Esophagus muscularis mucosa (tissue), 4 donors: ENCODE data around the gene CNOT1. TPM values are rescaled to one million over a fixed set of nuclear protein-coding genes. Genes with fewer than 3 reads are reported as not detected.

ENCODE experiments used
- DNase-seq: peaks from one replicate; pipeline ENCODE4 v3.0.0-alpha.2; 2017; ENCODE audit errors: extremely low spot score
- H3K27ac ChIP-seq, 4 donors: fragments of 200-600 bp; sonication (generic); replicated peaks in 1 of 4; 1 replicate in 3 of 4; 2 replicates in 1 of 4; pipeline ENCODE4 v1.5.1; 2016 to 2019; ENCODE audit warnings: mild to moderate bottlenecking in 1 of 4
- H3K27me3 ChIP-seq, 4 donors: fragments of 200-600 bp; sonication (generic); one replicate each; pipeline versions ENCODE4 v1.5.1 to v1.6.0; 2016 to 2019
- H3K36me3 ChIP-seq, 4 donors: fragments of 200-600 bp; sonication (generic); one replicate each; pipeline ENCODE4 v1.5.1; 2016 to 2019
- H3K4me1 ChIP-seq, 4 donors: fragments of 200-600 bp; sonication (generic); one replicate each; pipeline ENCODE4 v1.5.1; 2016 to 2019
- H3K4me3 ChIP-seq, 4 donors: fragments of 200-600 bp; sonication (generic); 1 replicate in 2 of 4; 2 replicates in 2 of 4; pipeline ENCODE4 v1.5.1; 2016 to 2019; ENCODE audit warnings: mild to moderate bottlenecking in 4 of 4, moderate library complexity in 1 of 4
- H3K9me3 ChIP-seq, 4 donors: fragments of 200-600 bp; sonication (generic); 1 replicate in 3 of 4; 2 replicates in 1 of 4; pipeline ENCODE4 v1.5.1; 2016 to 2019
- EP300 ChIP-seq: sonication (generic); formaldehyde crosslinking; IDR thresholded peaks from one replicate; pipeline ENCODE4 v1.6.1; 2017; ENCODE audit warnings: antibody characterized with exemption
- POLR2A ChIP-seq: fragments of 450-650 bp; IDR thresholded peaks from one replicate; pipeline ENCODE4 v1.6.1; 2017; ENCODE audit warnings: antibody characterized with exemption, moderate library complexity, mild to moderate bottlenecking, low read depth
- POLR2AphosphoS5 ChIP-seq, 2 donors: sonication (generic); formaldehyde crosslinking; IDR thresholded peaks; one replicate each; pipeline ENCODE4 v1.6.1; 2017; ENCODE audit warnings: antibody characterized with exemption in 2 of 2
- WGBS: methylation state at CpG from one replicate; pipeline ENCODE4 v1.1.5; 2018; 5-methylcytosine and 5-hydroxymethylcytosine counted together
- intact Hi-C: fragments of 100-400 bp; cut with DNase I; formaldehyde crosslinking; loops from one replicate; pipeline ENCODE4 v1.15.1; 2023
- total RNA-seq, 4 donors: library from RNA; depleted of rRNA; stranded (reverse); fragments of >200 nt; gene quantifications; one replicate each; pipeline versions ENCODE4 v1.1.0 to v1.2.1, GENCODE V29; 2016
- TF ChIP-seq, protein P1 (sequence below), 3 experiments: fragments of 200-600 bp in 2 of 3; fragments of 450-650 bp in 1 of 3; sonication (generic) in 2 of 3; IDR thresholded peaks; one replicate each; pipeline ENCODE4 v1.5.1; 2017 to 2019; ENCODE audit warnings: antibody characterized with exemption in 3 of 3, mild to moderate bottlenecking in 2 of 3, moderate library complexity in 1 of 3

The CNOT1 gene
- total RNA-seq, 4 donors from 2014 or later, result 92.1 to 97.6 (median 95.6) TPM

DNA sequence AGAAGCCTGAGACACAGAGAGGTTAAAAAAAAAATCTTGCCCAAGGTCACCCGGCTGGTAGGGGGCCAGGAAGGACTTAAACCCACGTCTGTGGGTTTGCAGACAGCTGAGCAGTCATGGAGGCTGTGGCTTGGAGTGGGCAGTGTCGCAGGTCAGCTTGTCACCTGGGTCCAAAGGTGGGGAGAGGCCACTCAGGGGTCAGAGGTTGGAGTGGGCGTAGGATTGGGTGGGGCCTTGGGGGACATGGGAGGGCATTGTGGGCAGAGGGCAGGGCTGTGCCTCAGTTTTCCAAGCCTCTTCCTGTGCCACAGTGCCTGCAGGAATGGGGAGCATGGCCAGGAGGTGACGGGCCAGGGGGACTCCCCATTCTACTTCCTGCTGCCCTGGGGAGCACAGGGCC lies 131.7 kb downstream of the CNOT1 start:
- TF ChIP-seq POLR2A (no peak), EP300 (no peak), POLR2AphosphoS5 (IDR thresholded peaks at IDR 0.05) (no peak)
- TF ChIP-seq, protein P1, sequence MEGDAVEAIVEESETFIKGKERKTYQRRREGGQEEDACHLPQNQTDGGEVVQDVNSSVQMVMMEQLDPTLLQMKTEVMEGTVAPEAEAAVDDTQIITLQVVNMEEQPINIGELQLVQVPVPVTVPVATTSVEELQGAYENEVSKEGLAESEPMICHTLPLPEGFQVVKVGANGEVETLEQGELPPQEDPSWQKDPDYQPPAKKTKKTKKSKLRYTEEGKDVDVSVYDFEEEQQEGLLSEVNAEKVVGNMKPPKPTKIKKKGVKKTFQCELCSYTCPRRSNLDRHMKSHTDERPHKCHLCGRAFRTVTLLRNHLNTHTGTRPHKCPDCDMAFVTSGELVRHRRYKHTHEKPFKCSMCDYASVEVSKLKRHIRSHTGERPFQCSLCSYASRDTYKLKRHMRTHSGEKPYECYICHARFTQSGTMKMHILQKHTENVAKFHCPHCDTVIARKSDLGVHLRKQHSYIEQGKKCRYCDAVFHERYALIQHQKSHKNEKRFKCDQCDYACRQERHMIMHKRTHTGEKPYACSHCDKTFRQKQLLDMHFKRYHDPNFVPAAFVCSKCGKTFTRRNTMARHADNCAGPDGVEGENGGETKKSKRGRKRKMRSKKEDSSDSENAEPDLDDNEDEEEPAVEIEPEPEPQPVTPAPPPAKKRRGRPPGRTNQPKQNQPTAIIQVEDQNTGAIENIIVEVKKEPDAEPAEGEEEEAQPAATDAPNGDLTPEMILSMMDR (IDR thresholded peaks at IDR 0.05), result no peak
- Histone ChIP-seq H3K4me1 (peaks cover 32 to 39% (median 33%) of the 10 kb centered on the region in 4 donors), H3K27ac (no peak overlapping the region), H3K27me3 (peaks cover 0 to 31% (median 6%) of the 10 kb centered on the region in 4 donors), H3K4me3 (no peak overlapping the region), H3K9me3 (no peaks in the 10 kb centered on the region), H3K36me3 (peaks cover 0 to 27% (median 0%) of the 10 kb centered on the region in 4 donors)
- no peak for DNase-seq
- WGBS, result 72% methylated on average over 5 of the region's 5 CpGs
- intact Hi-C loops, result no loop called here

- Histone ChIP-seq H3K27me3 (peaks cover 0 to 26% (median 6%) of the 10 kb centered on the region in 4 donors), H3K4me3 (no peak overlapping the region), H3K4me1 (peaks cover 32 to 39% (median 34%) of the 10 kb centered on the region in 4 donors), H3K9me3 (no peaks in the 10 kb centered on the region), H3K36me3 (peaks cover 0 to 24% (median 0%) of the 10 kb centered on the region in 4 donors), H3K27ac (no peak overlapping the region)
- DNase-seq, result no peak
- WGBS, result 94% methylated on average over 2 of the region's 2 CpGs
- TF ChIP-seq, protein P1 (IDR thresholded peaks at IDR 0.05), result no peak
- intact Hi-C loops, result no loop called here
Observed at GRCh38 chr16:58497468-58497867, 132.2 kb downstream of the CNOT1 start.

DNA sequence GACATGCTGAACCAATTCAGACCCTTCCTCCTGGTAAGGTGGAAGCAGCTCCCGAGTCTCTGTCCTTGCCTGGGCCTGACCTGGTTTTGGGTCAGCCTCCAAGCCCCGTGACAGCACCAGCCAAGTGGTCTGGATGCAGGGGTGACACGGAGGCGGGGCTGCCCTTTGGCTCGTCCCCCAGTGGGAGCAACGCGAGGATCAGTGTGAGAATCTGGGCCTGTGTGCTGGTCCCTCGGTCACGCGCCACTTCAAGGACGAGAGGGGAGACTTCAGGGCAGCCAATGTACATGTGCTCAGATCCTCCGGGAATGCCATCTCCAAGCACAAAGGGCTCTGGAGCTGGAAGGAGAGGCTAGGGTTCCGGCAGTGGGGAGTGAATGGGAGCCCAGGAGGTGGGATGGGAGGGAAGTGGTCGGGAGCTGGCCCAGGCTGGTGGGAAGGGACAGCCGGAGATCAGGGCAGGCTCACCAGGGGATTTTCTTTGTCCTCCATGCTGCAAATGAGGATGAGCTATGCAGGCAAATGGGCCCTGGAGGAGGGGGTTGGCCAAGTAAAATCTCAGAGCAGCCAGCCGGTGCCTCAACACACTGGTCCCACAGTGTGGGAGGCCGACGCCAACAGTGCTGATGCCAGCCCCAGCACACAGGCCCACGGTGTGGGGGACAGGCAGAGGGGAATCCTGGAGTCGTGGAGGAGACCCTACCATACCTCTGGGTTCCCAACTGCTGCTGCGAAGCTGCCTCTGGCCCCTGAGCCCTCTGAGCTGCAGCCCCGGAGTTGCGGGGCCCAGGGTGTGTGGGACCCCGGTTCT lies 133.9 kb downstream of the CNOT1 start:
- H3K36me3 ChIP-seq, result peaks cover 0 to 17% (median 0%) of the 10 kb centered on the region in 4 donors
- H3K4me1 ChIP-seq, result peaks cover 20 to 29% (median 25%) of the 10 kb centered on the region in 4 donors
- H3K4me3 ChIP-seq, result peak overlapping the region in 3 of 4 donors; percentile 15 to 26 (median 23)
- WGBS, result 64% methylated on average over 21 of the region's 24 CpGs
- no peak for DNase-seq
- peak overlapping the region; percentile 48 to 66 (median 54) for H3K27ac ChIP-seq
- H3K27me3 ChIP-seq, result peaks cover 0 to 8% (median 1%) of the 10 kb centered on the region in 4 donors
- no peaks in the 10 kb centered on the region for H3K9me3 ChIP-seq
- intact Hi-C loops, result no loop called here
- no peak for TF ChIP-seq POLR2A
- TF ChIP-seq EP300, result no peak
- TF ChIP-seq POLR2AphosphoS5 (IDR thresholded peaks at IDR 0.05), result no peak
- TF ChIP-seq, protein P1 (IDR thresholded peaks at IDR 0.05), result no peak

DNA sequence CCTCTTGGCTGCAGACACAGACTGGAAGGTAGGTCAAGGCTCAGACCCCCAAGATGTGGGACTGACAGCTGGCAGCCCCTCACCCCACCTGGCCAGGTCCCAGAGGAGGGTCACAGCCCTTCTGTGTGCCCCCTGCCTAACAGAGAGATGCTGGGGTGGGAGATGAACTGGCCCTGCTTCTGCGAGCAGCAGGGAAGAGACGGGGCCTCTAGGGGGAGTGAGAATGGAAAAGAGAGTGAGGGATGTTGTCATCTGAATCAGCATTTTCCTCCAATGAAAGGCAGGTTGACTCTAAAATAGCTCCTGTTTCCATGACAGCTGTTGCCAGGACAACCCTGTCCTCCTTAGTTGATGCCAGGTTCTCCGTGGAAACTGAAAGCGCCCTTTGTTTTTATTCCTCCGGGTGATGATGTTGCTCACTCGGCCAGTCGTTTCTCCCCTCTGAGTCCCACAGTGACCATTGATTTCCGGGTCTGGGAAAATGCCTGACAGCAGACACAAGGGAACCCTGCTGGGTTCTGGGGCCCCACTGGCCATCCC lies 134.6 kb downstream of the CNOT1 start:
- Histone ChIP-seq H3K4me1 (peaks cover 14 to 27% (median 18%) of the 10 kb centered on the region in 4 donors), H3K9me3 (no peaks in the 10 kb centered on the region), H3K27ac (peak overlapping the region; percentile 48 to 66 (median 54)), H3K36me3 (peaks cover 0 to 21% (median 0%) of the 10 kb centered on the region in 4 donors), H3K27me3 (peaks cover 0 to 2% (median 0%) of the 10 kb centered on the region in 4 donors), H3K4me3 (peak overlapping the region in 3 of 4 donors; percentile 15 to 26 (median 23))
- no peak for DNase-seq
- 4% methylated on average over 7 of the region's 8 CpGs for WGBS
- no peak for TF ChIP-seq EP300
- TF ChIP-seq, protein P1 (IDR thresholded peaks at IDR 0.05), result peak in 2 of 3 experiments; percentile 33 to 34
- TF ChIP-seq POLR2AphosphoS5 (IDR thresholded peaks at IDR 0.05), result peak in 1 of 2 donors; percentile 17
- intact Hi-C loops, result no loop called here
